SW 1271 (cell line): ENCODE results near the gene NFIB.

Experiments used
- DNase-seq, 2 experiments: peaks; one replicate each; lab custom pipeline; 2025; lab: John Stamatoyannopoulos, UW

NFIB gene

GRCh38 chr9:14066831-14067230, 247.1 kb downstream of the NFIB start:
- no peak for DNase-seq

GRCh38 chr9:14066032-14066431, 247.9 kb downstream of the NFIB start:
- DNase-seq, result no peak

GRCh38 chr9:14064940-14065339, 249.0 kb downstream of the NFIB start:
- DNase-seq, result no peak

- no peak for DNase-seq
Measured at GRCh38 chr9:14063756-14064155, 250.2 kb downstream of the NFIB start.

- DNase-seq, result no peak
Measured at GRCh38 chr9:14062586-14063221, 251.2 kb downstream of the NFIB start.

GRCh38 chr9:14061936-14062585, 251.9 kb downstream of the NFIB start:
- DNase-seq, result no peak

- DNase-seq, result no peak
Measured at GRCh38 chr9:14058325-14058688, 255.6 kb downstream of the NFIB start.

- DNase-seq, result no peak
Measured at GRCh38 chr9:14057368-14058324, 256.3 kb downstream of the NFIB start.

- DNase-seq, result no peak
Measured at GRCh38 chr9:14056316-14056861, 257.6 kb downstream of the NFIB start.

GRCh38 chr9:14054096-14054495, 259.8 kb downstream of the NFIB start:
- no peak for DNase-seq

- no peak for DNase-seq
Measured at GRCh38 chr9:14052359-14052758, 261.6 kb downstream of the NFIB start.

GRCh38 chr9:14051419-14051818, 262.5 kb downstream of the NFIB start:
- DNase-seq, result no peak

GRCh38 chr9:14043483-14043882, 270.5 kb downstream of the NFIB start:
- no peak for DNase-seq

- DNase-seq, result no peak
Measured at GRCh38 chr9:14037331-14037730, 276.6 kb downstream of the NFIB start.

- DNase-seq, result no peak
Measured at GRCh38 chr9:14033067-14033466, 280.9 kb downstream of the NFIB start.
